Measurements from ENCODE around the gene BHLHE40.

- TF ChIP-seq ZBTB7A (tag by site-specific recombination; IDR thresholded peaks at IDR 0.05; ENCODE audit: low read depth) (peak; percentile 12; the same call in 1 of the 2 replicates), HOXD13 (CRISPR knock-in tag; IDR thresholded peaks at IDR 0.05; ENCODE audit: borderline replicate concordance) (no peak), ZNF670 (tag by site-specific recombination; IDR thresholded peaks at IDR 0.05; ENCODE audit: low read depth) (no peak), ATF2 (tag by site-specific recombination; IDR thresholded peaks at IDR 0.05; ENCODE audit: low read depth) (no peak), ZNF416 (tag by site-specific recombination; IDR thresholded peaks at IDR 0.05) (no peak), SCRT1 (tag by site-specific recombination; IDR thresholded peaks at IDR 0.05; ENCODE audit: borderline replicate concordance) (no peak), SCRT2 (tag by site-specific recombination; IDR thresholded peaks at IDR 0.05) (no peak), ZBTB8A (tag by site-specific recombination; IDR thresholded peaks at IDR 0.05) (peak; percentile 7; the same call in 1 of the 2 replicates)
- TF ChIP-seq, protein P1, sequence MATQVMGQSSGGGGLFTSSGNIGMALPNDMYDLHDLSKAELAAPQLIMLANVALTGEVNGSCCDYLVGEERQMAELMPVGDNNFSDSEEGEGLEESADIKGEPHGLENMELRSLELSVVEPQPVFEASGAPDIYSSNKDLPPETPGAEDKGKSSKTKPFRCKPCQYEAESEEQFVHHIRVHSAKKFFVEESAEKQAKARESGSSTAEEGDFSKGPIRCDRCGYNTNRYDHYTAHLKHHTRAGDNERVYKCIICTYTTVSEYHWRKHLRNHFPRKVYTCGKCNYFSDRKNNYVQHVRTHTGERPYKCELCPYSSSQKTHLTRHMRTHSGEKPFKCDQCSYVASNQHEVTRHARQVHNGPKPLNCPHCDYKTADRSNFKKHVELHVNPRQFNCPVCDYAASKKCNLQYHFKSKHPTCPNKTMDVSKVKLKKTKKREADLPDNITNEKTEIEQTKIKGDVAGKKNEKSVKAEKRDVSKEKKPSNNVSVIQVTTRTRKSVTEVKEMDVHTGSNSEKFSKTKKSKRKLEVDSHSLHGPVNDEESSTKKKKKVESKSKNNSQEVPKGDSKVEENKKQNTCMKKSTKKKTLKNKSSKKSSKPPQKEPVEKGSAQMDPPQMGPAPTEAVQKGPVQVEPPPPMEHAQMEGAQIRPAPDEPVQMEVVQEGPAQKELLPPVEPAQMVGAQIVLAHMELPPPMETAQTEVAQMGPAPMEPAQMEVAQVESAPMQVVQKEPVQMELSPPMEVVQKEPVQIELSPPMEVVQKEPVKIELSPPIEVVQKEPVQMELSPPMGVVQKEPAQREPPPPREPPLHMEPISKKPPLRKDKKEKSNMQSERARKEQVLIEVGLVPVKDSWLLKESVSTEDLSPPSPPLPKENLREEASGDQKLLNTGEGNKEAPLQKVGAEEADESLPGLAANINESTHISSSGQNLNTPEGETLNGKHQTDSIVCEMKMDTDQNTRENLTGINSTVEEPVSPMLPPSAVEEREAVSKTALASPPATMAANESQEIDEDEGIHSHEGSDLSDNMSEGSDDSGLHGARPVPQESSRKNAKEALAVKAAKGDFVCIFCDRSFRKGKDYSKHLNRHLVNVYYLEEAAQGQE (tag by site-specific recombination; IDR thresholded peaks at IDR 0.05): 0 out of 2 replicates have a peak, but pooled peaks have one; percentile 15
- TF ChIP-seq, protein P2, sequence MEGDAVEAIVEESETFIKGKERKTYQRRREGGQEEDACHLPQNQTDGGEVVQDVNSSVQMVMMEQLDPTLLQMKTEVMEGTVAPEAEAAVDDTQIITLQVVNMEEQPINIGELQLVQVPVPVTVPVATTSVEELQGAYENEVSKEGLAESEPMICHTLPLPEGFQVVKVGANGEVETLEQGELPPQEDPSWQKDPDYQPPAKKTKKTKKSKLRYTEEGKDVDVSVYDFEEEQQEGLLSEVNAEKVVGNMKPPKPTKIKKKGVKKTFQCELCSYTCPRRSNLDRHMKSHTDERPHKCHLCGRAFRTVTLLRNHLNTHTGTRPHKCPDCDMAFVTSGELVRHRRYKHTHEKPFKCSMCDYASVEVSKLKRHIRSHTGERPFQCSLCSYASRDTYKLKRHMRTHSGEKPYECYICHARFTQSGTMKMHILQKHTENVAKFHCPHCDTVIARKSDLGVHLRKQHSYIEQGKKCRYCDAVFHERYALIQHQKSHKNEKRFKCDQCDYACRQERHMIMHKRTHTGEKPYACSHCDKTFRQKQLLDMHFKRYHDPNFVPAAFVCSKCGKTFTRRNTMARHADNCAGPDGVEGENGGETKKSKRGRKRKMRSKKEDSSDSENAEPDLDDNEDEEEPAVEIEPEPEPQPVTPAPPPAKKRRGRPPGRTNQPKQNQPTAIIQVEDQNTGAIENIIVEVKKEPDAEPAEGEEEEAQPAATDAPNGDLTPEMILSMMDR (tag by site-specific recombination; IDR thresholded peaks at IDR 0.05): no peak; the same call in 1 of the 2 replicates
- TF ChIP-seq, protein P3, sequence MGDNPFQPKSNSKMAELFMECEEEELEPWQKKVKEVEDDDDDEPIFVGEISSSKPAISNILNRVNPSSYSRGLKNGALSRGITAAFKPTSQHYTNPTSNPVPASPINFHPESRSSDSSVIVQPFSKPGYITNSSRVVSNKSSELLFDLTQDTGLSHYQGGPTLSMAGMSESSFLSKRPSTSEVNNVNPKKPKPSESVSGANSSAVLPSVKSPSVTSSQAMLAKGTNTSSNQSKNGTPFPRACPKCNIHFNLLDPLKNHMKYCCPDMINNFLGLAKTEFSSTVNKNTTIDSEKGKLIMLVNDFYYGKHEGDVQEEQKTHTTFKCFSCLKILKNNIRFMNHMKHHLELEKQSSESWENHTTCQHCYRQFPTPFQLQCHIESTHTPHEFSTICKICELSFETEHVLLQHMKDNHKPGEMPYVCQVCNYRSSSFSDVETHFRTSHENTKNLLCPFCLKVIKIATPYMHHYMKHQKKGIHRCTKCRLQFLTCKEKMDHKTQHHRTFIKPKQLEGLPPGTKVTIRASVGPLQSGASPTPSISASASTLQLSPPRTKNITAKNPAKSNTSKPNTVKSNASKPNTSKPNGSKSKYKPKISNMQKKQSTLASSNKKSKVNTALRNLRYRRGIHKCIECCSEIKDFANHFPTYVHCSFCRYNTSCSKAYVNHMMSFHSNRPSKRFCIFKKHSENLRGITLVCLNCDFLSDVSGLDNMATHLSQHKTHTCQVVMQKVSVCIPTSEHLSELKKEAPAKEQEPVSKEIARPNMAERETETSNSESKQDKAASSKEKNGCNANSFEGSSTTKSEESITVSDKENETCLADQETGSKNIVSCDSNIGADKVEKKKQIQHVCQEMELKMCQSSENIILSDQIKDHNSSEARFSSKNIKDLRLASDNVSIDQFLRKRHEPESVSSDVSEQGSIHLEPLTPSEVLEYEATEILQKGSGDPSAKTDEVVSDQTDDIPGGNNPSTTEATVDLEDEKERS (tag by site-specific recombination; IDR thresholded peaks at IDR 0.05): no peak
Measured at GRCh38 chr3:4979428-4980228, at the start of gene BHLHE40.

All from HEK293 (cell line).